PC-3 (cell line): ENCODE measurements around the gene PCYT1B.
A peak's percentile ranks its signal among the peaks of the same experiment; 100 is the strongest.

Experiments used
- CTCF ChIP-seq: fragments of 300-600 bp; sonication (generic); conservative IDR thresholded peaks from 2 replicates; pipeline ENCODE4 v1.5.1; 2017; ENCODE audit warnings: antibody characterized with exemption, low read depth, mild to moderate bottlenecking, low read length
- EZH2 ChIP-seq: fragments of 300-600 bp; sonication (generic); IDR thresholded peaks from one replicate; pipeline ENCODE4 v1.6.1; 2017; ENCODE audit warnings: antibody characterized with exemption, mild to moderate bottlenecking, low read length; ENCODE audit not compliant: unreplicated experiment
- EZH2phosphoT487 ChIP-seq: fragments of 300-600 bp; sonication (generic); IDR thresholded peaks from 2 replicates; pipeline ENCODE4 v1.6.1; 2018; ENCODE audit warnings: mild to moderate bottlenecking, antibody characterized with exemption, low read length, borderline replicate concordance

- TF ChIP-seq CTCF (peak; percentile 46; the same call in 1 of the 2 replicates), EZH2phosphoT487 (no peak), EZH2 (no peak)
Observed at GRCh38 chrX:24693453-24694202, 46.5 kb upstream of the PCYT1B start, which contains the start of gene POLA1.
